Omental fat pad (tissue), 4 donors: ENCODE results near the gene SLC17A5. TPM values are rescaled to one million over a fixed set of nuclear protein-coding genes. Genes with fewer than 3 reads are reported as not detected.

ENCODE experiments used
- ATAC-seq: fragments of 150-250 bp; one replicate; pipeline ENCODE4 v1.9.1; 2016; ENCODE audit warnings: mild to moderate bottlenecking, moderate library complexity; ENCODE audit not compliant: low FRiP score
- DNase-seq: peaks from one replicate; pipeline ENCODE4 v3.0.0-alpha.2; 2019; ENCODE audit warnings: low spot score
- small RNA-seq: library from RNA; depleted of rRNA; stranded (forward); fragments of <200 nt; gene quantifications from one replicate; pipeline ENCODE3, GENCODE V24; 2016
- total RNA-seq, 4 donors: library from RNA; depleted of rRNA; stranded (reverse); fragments of >200 nt; gene quantifications; one replicate each; pipeline ENCODE4 v1.1.0, GENCODE V29; 2016
- TF ChIP-seq, protein P1 (sequence below), 3 donors: fragments of 450-650 bp; IDR thresholded peaks; one replicate each; pipeline ENCODE4 v1.5.1; 2016 to 2017; ENCODE audit warnings: antibody characterized with exemption in 3 of 3, mild to moderate bottlenecking in 3 of 3, moderate library complexity in 2 of 3

SLC17A5 gene
- total RNA-seq, 4 donors from 2014 or later = 18.9 to 36.5 (median 28.0) TPM

GRCh38 chr6:73548458-73549446 lies 105.0 kb downstream of the SLC17A5 start:
- ATAC-seq (no peak), DNase-seq (no peak)
- TF ChIP-seq, protein P1, sequence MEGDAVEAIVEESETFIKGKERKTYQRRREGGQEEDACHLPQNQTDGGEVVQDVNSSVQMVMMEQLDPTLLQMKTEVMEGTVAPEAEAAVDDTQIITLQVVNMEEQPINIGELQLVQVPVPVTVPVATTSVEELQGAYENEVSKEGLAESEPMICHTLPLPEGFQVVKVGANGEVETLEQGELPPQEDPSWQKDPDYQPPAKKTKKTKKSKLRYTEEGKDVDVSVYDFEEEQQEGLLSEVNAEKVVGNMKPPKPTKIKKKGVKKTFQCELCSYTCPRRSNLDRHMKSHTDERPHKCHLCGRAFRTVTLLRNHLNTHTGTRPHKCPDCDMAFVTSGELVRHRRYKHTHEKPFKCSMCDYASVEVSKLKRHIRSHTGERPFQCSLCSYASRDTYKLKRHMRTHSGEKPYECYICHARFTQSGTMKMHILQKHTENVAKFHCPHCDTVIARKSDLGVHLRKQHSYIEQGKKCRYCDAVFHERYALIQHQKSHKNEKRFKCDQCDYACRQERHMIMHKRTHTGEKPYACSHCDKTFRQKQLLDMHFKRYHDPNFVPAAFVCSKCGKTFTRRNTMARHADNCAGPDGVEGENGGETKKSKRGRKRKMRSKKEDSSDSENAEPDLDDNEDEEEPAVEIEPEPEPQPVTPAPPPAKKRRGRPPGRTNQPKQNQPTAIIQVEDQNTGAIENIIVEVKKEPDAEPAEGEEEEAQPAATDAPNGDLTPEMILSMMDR (IDR thresholded peaks at IDR 0.05) = no peak

- TF ChIP-seq, protein P1 (IDR thresholded peaks at IDR 0.05) = no peak
- no peak for DNase-seq
- ATAC-seq = no peak
Observed at GRCh38 chr6:73547036-73547435, 106.8 kb downstream of the SLC17A5 start.

Small RNA genes within 50 kb of the gene (small RNA-seq; reads per million reads assigned to genes)
- not detected for gene RPS27P15

Other genes with a start within 250 kb of the SLC17A5 start
- gene CGAS, start 201.7 kb downstream of the SLC17A5 start, total RNA-seq = 10 to 100 TPM in 1 of 4 donors, 1 to 10 TPM in 3; 3.6 to 11.0 (median 6.5) TPM
- 10 to 100 TPM; 17.7 to 24.7 (median 20.7) TPM for gene MTO1, start 192.3 kb downstream of the SLC17A5 start, total RNA-seq
- over 10,000 TPM in 3 of 4 donors, 1,000 to 10,000 TPM in 1; 9,027 to 13,209 (median 10,672) TPM for gene EEF1A1, start 133.0 kb downstream of the SLC17A5 start, total RNA-seq
- 10 to 100 TPM; 13.4 to 29.3 (median 20.2) TPM for gene CD109, start 42.2 kb upstream of the SLC17A5 start, total RNA-seq